OCI-LY3 (cell line): ENCODE measurements around the gene HECW1.
"Not testable (repeated sequence)": the region's sequence is repeated elsewhere in the genome, so short reads cannot be mapped to it uniquely, and the experiment has no call there.

Experiments
- H2AFZ ChIP-seq: fragments of 200-600, 300-600 bp; shearing (Covaris generic); 2 replicates; pipeline ENCODE4 v1.6.0; 2014; ENCODE audit warnings: antibody characterized with exemption, low read depth, low read length
- H3K27ac ChIP-seq: fragments of 200-600, 300-600 bp; sonication (generic); 2 replicates; pipeline ENCODE4 v1.5.1; 2014; ENCODE audit warnings: mild to moderate bottlenecking, low read length, moderate library complexity, mixed read lengths
- H3K27me3 ChIP-seq: fragments of 200-600, 300-600 bp; sonication (generic); 2 replicates; pipeline ENCODE4 v1.6.1; 2014; ENCODE audit warnings: low read depth, low read length, mixed read lengths
- H3K36me3 ChIP-seq: fragments of 200-600, 300-600 bp; sonication (generic); replicated peaks from 2 replicates; pipeline ENCODE3; 2014; ENCODE audit warnings: low read depth, low read length, mixed read lengths
- H3K4me1 ChIP-seq: fragments of 300-600, 200-600 bp; sonication (generic); 2 replicates; pipeline ENCODE4 v1.6.1; 2014; ENCODE audit warnings: low read length, mixed read lengths
- H3K4me2 ChIP-seq: fragments of 200-600, 300-600 bp; sonication (generic); 2 replicates; pipeline ENCODE4 v1.6.1; 2014; ENCODE audit warnings: low read length, mixed read lengths
- H3K4me3 ChIP-seq: fragments of 300-600, 200-600 bp; sonication (generic); 2 replicates; pipeline ENCODE4 v1.5.1; 2014; ENCODE audit warnings: antibody characterized with exemption, mild to moderate bottlenecking, low read length, moderate library complexity
- H3K79me2 ChIP-seq: fragments of 300-600, 200-600 bp; shearing (Covaris generic); 2 replicates; pipeline ENCODE4 v1.6.1; 2014; ENCODE audit warnings: mild to moderate bottlenecking, low read length, mixed read lengths
- H3K9ac ChIP-seq: fragments of 300-600, 200-600 bp; shearing (Covaris generic); 2 replicates; pipeline ENCODE4 v1.6.0; 2014; ENCODE audit warnings: mild to moderate bottlenecking, low read length, moderate library complexity
- H3K9me3 ChIP-seq: fragments of 200-600, 300-600 bp; shearing (Covaris generic); 2 replicates; pipeline ENCODE4 v1.6.1; 2014; ENCODE audit warnings: low read length, mixed read lengths; ENCODE audit not compliant: insufficient read depth
- H4K20me1 ChIP-seq: fragments of 200-600, 300-600 bp; sonication (generic); 2 replicates; pipeline ENCODE4 v1.6.1; 2016; ENCODE audit warnings: low read length, mixed read lengths; ENCODE audit not compliant: insufficient read depth
- EZH2phosphoT487 ChIP-seq: fragments of 200-600 bp; shearing (Covaris generic); IDR thresholded peaks from 2 replicates; pipeline ENCODE4 v1.6.1; 2018; ENCODE audit warnings: antibody characterized with exemption, mixed run types, low read depth
- TF ChIP-seq, protein P1 (sequence below): fragments of 200-600, 300-600 bp; sonication (generic); IDR thresholded peaks from 2 replicates; pipeline ENCODE4 v1.5.1; 2014; ENCODE audit warnings: antibody characterized with exemption, low read length, low read depth

HECW1 gene

DNA sequence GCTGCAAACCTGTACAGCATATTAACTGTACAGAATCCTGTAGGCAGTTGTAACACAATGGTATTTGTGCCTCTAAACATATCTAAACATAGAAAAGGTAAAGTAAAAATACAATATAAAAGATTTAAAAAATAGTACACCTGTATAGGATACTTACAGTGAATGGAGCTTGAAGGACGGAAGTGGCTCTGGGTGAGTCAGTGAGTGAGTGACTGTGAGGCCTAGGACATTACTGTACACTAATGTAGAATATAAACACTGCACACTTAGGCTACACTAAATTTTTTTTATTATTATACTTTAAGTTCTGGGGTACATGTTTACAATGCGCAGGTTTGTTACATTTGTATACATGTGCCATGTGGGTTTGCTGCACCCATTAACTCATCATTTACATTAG, 373.1 kb downstream of the HECW1 start:
- H3K27ac ChIP-seq: no peak overlapping the region
- H3K36me3 ChIP-seq: no peaks in the 10 kb centered on the region
- no peaks in the 10 kb centered on the region for H3K9me3 ChIP-seq
- H4K20me1 ChIP-seq: no peaks in the 10 kb centered on the region
- H2AFZ ChIP-seq: no peak overlapping the region
- H3K4me1 ChIP-seq: peaks cover 9% of the 10 kb centered on the region
- H3K4me3 ChIP-seq: no peak overlapping the region
- no peak overlapping the region for H3K9ac ChIP-seq
- H3K4me2 ChIP-seq: no peak overlapping the region
- H3K79me2 ChIP-seq: no peaks in the 10 kb centered on the region
- no peaks in the 10 kb centered on the region for H3K27me3 ChIP-seq
- TF ChIP-seq, protein P1, sequence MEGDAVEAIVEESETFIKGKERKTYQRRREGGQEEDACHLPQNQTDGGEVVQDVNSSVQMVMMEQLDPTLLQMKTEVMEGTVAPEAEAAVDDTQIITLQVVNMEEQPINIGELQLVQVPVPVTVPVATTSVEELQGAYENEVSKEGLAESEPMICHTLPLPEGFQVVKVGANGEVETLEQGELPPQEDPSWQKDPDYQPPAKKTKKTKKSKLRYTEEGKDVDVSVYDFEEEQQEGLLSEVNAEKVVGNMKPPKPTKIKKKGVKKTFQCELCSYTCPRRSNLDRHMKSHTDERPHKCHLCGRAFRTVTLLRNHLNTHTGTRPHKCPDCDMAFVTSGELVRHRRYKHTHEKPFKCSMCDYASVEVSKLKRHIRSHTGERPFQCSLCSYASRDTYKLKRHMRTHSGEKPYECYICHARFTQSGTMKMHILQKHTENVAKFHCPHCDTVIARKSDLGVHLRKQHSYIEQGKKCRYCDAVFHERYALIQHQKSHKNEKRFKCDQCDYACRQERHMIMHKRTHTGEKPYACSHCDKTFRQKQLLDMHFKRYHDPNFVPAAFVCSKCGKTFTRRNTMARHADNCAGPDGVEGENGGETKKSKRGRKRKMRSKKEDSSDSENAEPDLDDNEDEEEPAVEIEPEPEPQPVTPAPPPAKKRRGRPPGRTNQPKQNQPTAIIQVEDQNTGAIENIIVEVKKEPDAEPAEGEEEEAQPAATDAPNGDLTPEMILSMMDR: no peak
- TF ChIP-seq EZH2phosphoT487: no peak

DNA sequence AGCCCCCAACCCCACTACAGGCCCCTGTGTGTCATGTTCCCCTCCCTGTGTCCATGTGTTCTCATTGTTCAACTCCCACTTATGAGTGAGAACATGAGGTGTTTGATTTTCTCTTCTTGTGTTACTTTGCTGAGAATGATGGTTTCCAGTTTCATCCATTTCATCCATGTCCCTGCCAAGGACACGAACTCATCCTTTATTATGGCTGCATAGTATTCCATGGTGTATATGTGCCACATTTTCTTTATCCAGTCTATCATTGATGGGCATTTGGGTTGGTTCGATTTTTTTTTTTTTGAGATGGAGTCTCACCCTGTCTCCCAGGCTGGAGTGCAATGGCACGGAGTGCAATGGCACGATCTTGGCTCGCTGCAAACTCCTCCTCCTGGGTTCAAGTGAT, 373.6 kb downstream of the HECW1 start:
- not testable (repeated sequence) for H2AFZ ChIP-seq, H3K36me3 ChIP-seq

DNA sequence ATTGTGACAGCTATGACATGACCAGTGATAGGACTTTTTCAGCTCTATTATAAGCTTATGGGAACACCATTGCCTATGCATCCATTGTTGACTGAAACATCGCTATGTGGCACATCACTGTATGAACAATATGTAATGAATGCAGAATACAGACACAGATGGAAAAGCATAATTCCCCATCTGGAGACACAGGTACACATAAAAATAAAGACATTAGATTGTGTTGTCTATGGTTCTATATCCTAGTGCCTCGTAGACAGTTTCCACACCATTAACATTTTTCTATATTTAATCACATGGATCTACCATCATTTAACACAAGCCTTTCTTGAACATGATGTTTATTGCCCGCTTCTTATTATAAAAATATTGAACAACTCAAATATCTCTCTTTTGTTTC, 374.2 kb downstream of the HECW1 start:
- Histone ChIP-seq H3K4me2 (no peak overlapping the region), H3K4me1 (peaks cover 9% of the 10 kb centered on the region), H3K27ac (no peak overlapping the region)

More for the DNA sequence above, 373.6 kb downstream of the HECW1 start:
- not testable (repeated sequence) for H3K4me3 ChIP-seq, H3K79me2 ChIP-seq, H3K9ac ChIP-seq, H3K27me3 ChIP-seq, H3K4me1 ChIP-seq, H3K4me2 ChIP-seq, H3K9me3 ChIP-seq, H3K27ac ChIP-seq, H4K20me1 ChIP-seq

DNA sequence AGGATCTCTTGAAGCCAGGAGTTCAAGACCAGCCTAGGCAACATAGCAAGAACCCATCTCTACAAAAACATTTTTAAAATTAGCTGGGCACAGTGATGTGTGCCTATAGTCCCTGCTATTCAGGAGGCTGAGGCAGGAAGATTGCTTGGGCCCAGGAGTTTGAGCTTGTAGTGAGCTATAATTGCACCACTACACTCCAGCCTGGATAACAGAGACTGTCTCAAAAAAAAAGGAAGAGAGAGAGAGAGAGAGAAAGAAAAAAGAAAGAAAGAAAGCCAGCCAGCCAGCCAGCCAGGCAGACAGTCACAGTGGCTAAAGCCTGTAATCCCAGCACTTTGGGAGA, 375.3 kb downstream of the HECW1 start:
- H3K9me3 ChIP-seq: no peaks in the 10 kb centered on the region
- no peaks in the 10 kb centered on the region for H3K79me2 ChIP-seq
- H3K36me3 ChIP-seq: no peaks in the 10 kb centered on the region
- TF ChIP-seq EZH2phosphoT487: no peak
- TF ChIP-seq, protein P1: no peak
- H3K9ac ChIP-seq: no peak overlapping the region
- H2AFZ ChIP-seq: no peak overlapping the region
- H3K27ac ChIP-seq: no peak overlapping the region
- no peaks in the 10 kb centered on the region for H3K27me3 ChIP-seq
- no peaks in the 10 kb centered on the region for H4K20me1 ChIP-seq
- peaks cover 9% of the 10 kb centered on the region for H3K4me1 ChIP-seq
- no peak overlapping the region for H3K4me3 ChIP-seq
- no peak overlapping the region for H3K4me2 ChIP-seq

More for the DNA sequence above, 374.2 kb downstream of the HECW1 start:
- Histone ChIP-seq H3K4me3 (no peak overlapping the region), H3K79me2 (no peaks in the 10 kb centered on the region), H3K27me3 (no peaks in the 10 kb centered on the region), H4K20me1 (no peaks in the 10 kb centered on the region), H2AFZ (no peak overlapping the region), H3K9me3 (no peaks in the 10 kb centered on the region), H3K36me3 (no peaks in the 10 kb centered on the region), H3K9ac (no peak overlapping the region)
- TF ChIP-seq EZH2phosphoT487: no peak

DNA sequence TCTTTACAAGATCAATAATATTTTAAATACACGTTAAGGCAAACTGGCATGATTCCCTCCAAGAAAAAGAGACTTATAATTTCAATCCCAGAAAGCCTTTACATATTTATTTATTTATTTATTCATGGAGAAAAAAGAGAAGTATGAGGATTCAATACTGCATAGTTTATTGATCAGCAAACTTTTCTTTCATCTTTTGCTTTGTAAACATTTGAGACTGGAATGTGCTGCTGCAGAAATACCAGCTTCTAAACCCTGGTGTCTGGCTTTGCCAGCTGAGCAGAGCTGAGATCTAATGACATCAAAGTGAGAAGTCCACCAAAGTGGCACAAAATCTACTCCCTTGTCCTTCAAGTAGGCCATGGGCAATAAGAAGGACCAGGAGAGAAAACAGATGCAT, 376.8 kb downstream of the HECW1 start:
- Histone ChIP-seq H3K27ac (no peak overlapping the region), H3K79me2 (no peaks in the 10 kb centered on the region), H3K9me3 (no peaks in the 10 kb centered on the region), H3K27me3 (no peaks in the 10 kb centered on the region), H3K4me3 (no peak overlapping the region), H3K9ac (no peak overlapping the region), H3K36me3 (no peaks in the 10 kb centered on the region), H2AFZ (no peak overlapping the region), H3K4me1 (peaks cover 9% of the 10 kb centered on the region), H3K4me2 (peak overlapping the region; percentile 44), H4K20me1 (no peaks in the 10 kb centered on the region)
- TF ChIP-seq, protein P1: no peak
- TF ChIP-seq EZH2phosphoT487: no peak
